B cell (primary cell): Measurements from ENCODE around the gene MYMK.

ENCODE experiments used
- EZH2 ChIP-seq: IDR thresholded peaks from 2 replicates; pipeline ENCODE4 v1.6.1; 2012; ENCODE audit warnings: borderline replicate concordance, low read depth, mild to moderate bottlenecking, moderate library complexity, low read length; ENCODE audit not compliant: insufficient read depth, poor library complexity, severe bottlenecking
- TF ChIP-seq, protein P1 (sequence below): fragments of 200-600 bp; IDR thresholded peaks from one replicate; pipeline ENCODE4 v1.8.0; 2022; ENCODE audit warnings: antibody characterized with exemption, mild to moderate bottlenecking

GRCh38 chr9:133511607-133512006 lies 13.2 kb downstream of the MYMK start:
- TF ChIP-seq, protein P1, sequence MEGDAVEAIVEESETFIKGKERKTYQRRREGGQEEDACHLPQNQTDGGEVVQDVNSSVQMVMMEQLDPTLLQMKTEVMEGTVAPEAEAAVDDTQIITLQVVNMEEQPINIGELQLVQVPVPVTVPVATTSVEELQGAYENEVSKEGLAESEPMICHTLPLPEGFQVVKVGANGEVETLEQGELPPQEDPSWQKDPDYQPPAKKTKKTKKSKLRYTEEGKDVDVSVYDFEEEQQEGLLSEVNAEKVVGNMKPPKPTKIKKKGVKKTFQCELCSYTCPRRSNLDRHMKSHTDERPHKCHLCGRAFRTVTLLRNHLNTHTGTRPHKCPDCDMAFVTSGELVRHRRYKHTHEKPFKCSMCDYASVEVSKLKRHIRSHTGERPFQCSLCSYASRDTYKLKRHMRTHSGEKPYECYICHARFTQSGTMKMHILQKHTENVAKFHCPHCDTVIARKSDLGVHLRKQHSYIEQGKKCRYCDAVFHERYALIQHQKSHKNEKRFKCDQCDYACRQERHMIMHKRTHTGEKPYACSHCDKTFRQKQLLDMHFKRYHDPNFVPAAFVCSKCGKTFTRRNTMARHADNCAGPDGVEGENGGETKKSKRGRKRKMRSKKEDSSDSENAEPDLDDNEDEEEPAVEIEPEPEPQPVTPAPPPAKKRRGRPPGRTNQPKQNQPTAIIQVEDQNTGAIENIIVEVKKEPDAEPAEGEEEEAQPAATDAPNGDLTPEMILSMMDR, result no peak
- no peak for TF ChIP-seq EZH2
